B cell (primary cell): ENCODE results near the gene RASA4B. TPM values are rescaled to one million over a fixed set of nuclear protein-coding genes. Genes with fewer than 3 reads are reported as not detected.
A peak's percentile ranks its signal among the peaks of the same experiment; 100 is the strongest.

Experiments
- ATAC-seq: fragments of 200-7000 bp; cut with Tn5 transposase; one replicate; pipeline ENCODE4 v1.10.0; 2021; ENCODE audit warnings: low read depth, mild to moderate bottlenecking, moderate number of reproducible peaks, moderate library complexity
- CTCF ChIA-PET: fragments of 350-600 bp; sonication (Branson Sonifier 250); formaldehyde crosslinking; loops from one replicate; lab custom pipeline; 2021; ENCODE audit warnings: antibody characterized with exemption, inconsistent platforms; lab: Charles Lee
- POLR2A ChIA-PET: fragments of 350-600 bp; sonication (Branson Sonifier 250); formaldehyde crosslinking; loops from one replicate; lab custom pipeline; 2021; ENCODE audit warnings: antibody characterized with exemption; lab: Charles Lee
- DNase-seq: peaks from one replicate; pipeline ENCODE4 v3.0.0; 2013
- H2AFZ ChIP-seq: 2 replicates; pipeline ENCODE4 v1.6.1; 2012; ENCODE audit warnings: mild to moderate bottlenecking, low read depth, low read length; ENCODE audit not compliant: insufficient read depth, poor library complexity, severe bottlenecking
- H3K27ac ChIP-seq, 2 donors: 1 replicate in 1 of 2; 2 replicates in 1 of 2; pipeline ENCODE4 v1.5.1; 2012 to 2013; ENCODE audit warnings: low read length in 2 of 2, mild to moderate bottlenecking in 2 of 2, moderate library complexity in 1 of 2
- H3K27me3 ChIP-seq, 4 experiments: fragments of 200-600 bp in 1 of 4; sonication (generic) in 1 of 4; replicated peaks in 1 of 4; 1 replicate in 2 of 4; 2 replicates in 2 of 4; pipeline versions ENCODE4 v1.6.1 to v1.7.0; 2013 to 2016; ENCODE audit warnings: low read length in 3 of 4, mild to moderate bottlenecking in 2 of 4, mixed read lengths in 1 of 4, moderate library complexity in 1 of 4; ENCODE audit not compliant: insufficient read depth in 4 of 4, control insufficient read depth in 3 of 4; ENCODE audit errors: control extremely low read depth in 1 of 4
- H3K36me3 ChIP-seq, 2 experiments: replicated peaks in 1 of 2; 1 replicate in 1 of 2; 2 replicates in 1 of 2; pipeline versions ENCODE4 v1.6.1 to v1.7.1; 2013; ENCODE audit warnings: low read length in 1 of 2; ENCODE audit not compliant: insufficient read depth in 2 of 2, control insufficient read depth in 1 of 2; ENCODE audit errors: control extremely low read depth in 1 of 2, extremely low read depth in 1 of 2
- H3K4me1 ChIP-seq, 2 donors: fragments of 200-600 bp in 1 of 2; sonication (generic) in 1 of 2; 1 replicate in 1 of 2; 2 replicates in 1 of 2; pipeline versions ENCODE4 v1.5.1 to v1.6.1; 2013 to 2017; ENCODE audit warnings: low read length in 2 of 2; ENCODE audit not compliant: control insufficient read depth in 2 of 2, insufficient read depth in 2 of 2
- H3K4me2 ChIP-seq: replicated peaks from 2 replicates; pipeline ENCODE3; 2012; ENCODE audit warnings: mild to moderate bottlenecking, low read depth, low read length; ENCODE audit not compliant: poor library complexity, severe bottlenecking
- H3K4me3 ChIP-seq, 5 experiments: fragments of 200-600 bp in 1 of 5; sonication (generic) in 1 of 5; 1 replicate in 3 of 5; 2 replicates in 2 of 5; pipeline versions ENCODE4 v1.5.1 to v1.7.0; 2011 to 2016; ENCODE audit warnings: low read length in 4 of 5, mild to moderate bottlenecking in 4 of 5, low read depth in 2 of 5, control low read depth in 1 of 5, moderate library complexity in 1 of 5; ENCODE audit not compliant: insufficient read depth in 1 of 5; ENCODE audit errors: control extremely low read depth in 1 of 5, extremely low read depth in 1 of 5
- H3K79me2 ChIP-seq: fragments of 200-600 bp; sonication (generic); one replicate; pipeline ENCODE4 v1.6.0; 2016; ENCODE audit warnings: low read length; ENCODE audit not compliant: control insufficient read depth, insufficient read depth
- H3K9ac ChIP-seq: fragments of 200-600 bp; sonication (generic); 2 replicates; pipeline ENCODE4 v1.6.1; 2017; ENCODE audit warnings: mild to moderate bottlenecking, low read length, moderate library complexity
- H3K9me3 ChIP-seq, 3 donors: one replicate each; pipeline versions ENCODE4 v1.6.1 to v1.7.1; 2013; ENCODE audit warnings: low read length in 2 of 3; ENCODE audit not compliant: control insufficient read depth in 2 of 3, insufficient read depth in 1 of 3; ENCODE audit errors: control extremely low read depth in 1 of 3
- H4K20me1 ChIP-seq: 2 replicates; pipeline ENCODE4 v1.6.0; 2012; ENCODE audit warnings: mild to moderate bottlenecking, low read length; ENCODE audit not compliant: insufficient read depth, control insufficient read depth, poor library complexity, severe bottlenecking
- H3K27ac Mint-ChIP-seq: one replicate; pipeline ENCODE4 v1.8.0; 2021; ENCODE audit warnings: mixed read lengths
- H3K27me3 Mint-ChIP-seq: one replicate; pipeline ENCODE4 v1.8.0; 2021; ENCODE audit warnings: mixed read lengths
- H3K4me1 Mint-ChIP-seq: one replicate; pipeline ENCODE4 v1.8.0; 2021; ENCODE audit warnings: mixed read lengths
- H3K4me3 Mint-ChIP-seq: one replicate; pipeline ENCODE4 v1.8.0; 2021; ENCODE audit warnings: mixed read lengths
- H3K9me3 Mint-ChIP-seq: one replicate; pipeline ENCODE4 v1.8.0; 2022; ENCODE audit warnings: mixed read lengths; ENCODE audit not compliant: insufficient read depth
- EZH2 ChIP-seq: IDR thresholded peaks from 2 replicates; pipeline ENCODE4 v1.6.1; 2012; ENCODE audit warnings: borderline replicate concordance, low read depth, mild to moderate bottlenecking, moderate library complexity, low read length; ENCODE audit not compliant: insufficient read depth, poor library complexity, severe bottlenecking
- WGBS: methylation state at CpG from one replicate; pipeline ENCODE4 v1.1.5; 2013; ENCODE audit warnings: missing lambda C conversion rate; ENCODE audit not compliant: insufficient coverage; 5-methylcytosine and 5-hydroxymethylcytosine counted together
- intact Hi-C: fragments of 100-400 bp; cut with micrococcal nuclease; formaldehyde crosslinking; loops from one replicate; pipeline ENCODE4 v1.10.0; 2022
- polyA plus RNA-seq: library from polyadenylated mRNA; depleted of rRNA; stranded (reverse); fragments of >200 nt; gene quantifications from 2 replicates; pipeline ENCODE4 v1.2.3, GENCODE V29; 2012
- total RNA-seq, 2 donors: library from RNA; stranded (reverse); fragments of 120-200 nt in 1 of 2; gene quantifications; 1 replicate in 1 of 2; 2 replicates in 1 of 2; pipeline versions ENCODE4 v1.2.3 to v1.2.4, GENCODE V29; 2013 to 2022
- TF ChIP-seq, protein P1 (sequence below): fragments of 200-600 bp; IDR thresholded peaks from one replicate; pipeline ENCODE4 v1.8.0; 2022; ENCODE audit warnings: antibody characterized with exemption, mild to moderate bottlenecking

RASA4B gene
- total and polyA plus RNA-seq, 2 donors (not counting 1 experiment from before 2014, with no cell fraction given), result 15.6 to 26.4 TPM

DNA sequence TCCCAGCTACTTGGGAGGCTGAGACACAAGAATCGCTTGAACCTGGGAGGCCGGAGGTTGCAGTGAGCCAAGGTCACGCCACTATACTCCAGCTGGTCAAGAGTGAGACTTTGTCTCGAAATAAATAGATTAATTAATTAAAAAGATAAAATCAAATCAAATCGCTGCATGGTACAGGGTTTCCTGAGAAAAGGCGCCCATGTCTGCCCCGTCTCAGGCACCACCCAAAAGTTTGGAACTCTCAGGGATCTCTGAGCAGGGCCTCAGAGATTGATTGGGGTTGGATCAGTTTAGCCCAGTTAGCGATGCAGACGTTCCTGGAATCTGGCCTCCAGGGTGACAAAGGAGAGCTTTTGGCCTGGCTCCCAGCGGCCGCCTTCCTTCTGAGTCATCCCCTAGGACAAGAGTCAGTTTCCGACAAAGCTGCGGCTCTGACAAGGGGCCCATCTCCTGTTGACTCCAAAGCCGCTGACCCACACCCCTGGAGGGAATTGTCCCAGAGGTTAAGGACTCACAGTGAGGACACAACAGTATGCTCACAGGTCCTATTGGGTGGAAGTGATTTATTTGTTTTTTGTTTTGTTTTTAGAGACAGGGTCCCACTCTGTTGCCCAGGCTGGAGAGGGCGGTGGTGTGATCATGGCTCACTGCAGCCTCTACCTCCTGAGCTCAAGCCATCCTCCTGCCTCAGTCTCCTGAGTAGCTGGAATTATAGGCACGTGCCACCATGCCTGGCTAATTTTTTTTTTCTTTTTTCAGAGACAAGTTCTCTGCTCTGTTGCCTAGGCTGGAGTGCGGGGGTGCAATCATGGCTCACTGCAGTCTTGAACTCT lies 77.4 kb downstream of the RASA4B start:
- POLR2A ChIA-PET, result interaction anchor here (0.6 to 5.9 kb wide), 12 partner anchors 8 to 44 kb away, joined by 3 to 80 read pairs (median 15); partner anchors contain the start of gene PRKRIP1
- CTCF ChIA-PET, result interaction anchor here (1.1 to 46.3 kb wide), 5 partner anchors 7 to 29 kb away, joined by 5 to 1182 read pairs (median 18); partner anchors contain the start of gene ORAI2
- Mint-ChIP-seq H3K4me1 (peaks cover 54% of the 10 kb centered on the region), H3K27me3 (no peaks in the 10 kb centered on the region), H3K9me3 (no peaks in the 10 kb centered on the region), H3K4me3 (no peak overlapping the region), H3K27ac (no peak overlapping the region)
- H2AFZ ChIP-seq, result no peak overlapping the region
- peak overlapping the region; percentile 90 for H3K27ac ChIP-seq
- H3K4me2 ChIP-seq, result peak overlapping the region; percentile 53
- peaks cover 79% of the 10 kb centered on the region for H3K79me2 ChIP-seq
- ATAC-seq (no peak), DNase-seq (no peak)
- intact Hi-C loops, result loop anchor here (2.0 kb wide), 1 partner anchor 13 kb away; no protein-coding TSS in a partner anchor
- H3K9ac ChIP-seq, result no peak overlapping the region
- 91% methylated on average over 11 of the region's 17 CpGs for WGBS
- no peaks in the 10 kb centered on the region for H3K27me3 ChIP-seq
- peaks cover 2 to 54% of the 10 kb centered on the region in 2 experiments for H3K36me3 ChIP-seq
- no peak for TF ChIP-seq EZH2
- TF ChIP-seq, protein P1, sequence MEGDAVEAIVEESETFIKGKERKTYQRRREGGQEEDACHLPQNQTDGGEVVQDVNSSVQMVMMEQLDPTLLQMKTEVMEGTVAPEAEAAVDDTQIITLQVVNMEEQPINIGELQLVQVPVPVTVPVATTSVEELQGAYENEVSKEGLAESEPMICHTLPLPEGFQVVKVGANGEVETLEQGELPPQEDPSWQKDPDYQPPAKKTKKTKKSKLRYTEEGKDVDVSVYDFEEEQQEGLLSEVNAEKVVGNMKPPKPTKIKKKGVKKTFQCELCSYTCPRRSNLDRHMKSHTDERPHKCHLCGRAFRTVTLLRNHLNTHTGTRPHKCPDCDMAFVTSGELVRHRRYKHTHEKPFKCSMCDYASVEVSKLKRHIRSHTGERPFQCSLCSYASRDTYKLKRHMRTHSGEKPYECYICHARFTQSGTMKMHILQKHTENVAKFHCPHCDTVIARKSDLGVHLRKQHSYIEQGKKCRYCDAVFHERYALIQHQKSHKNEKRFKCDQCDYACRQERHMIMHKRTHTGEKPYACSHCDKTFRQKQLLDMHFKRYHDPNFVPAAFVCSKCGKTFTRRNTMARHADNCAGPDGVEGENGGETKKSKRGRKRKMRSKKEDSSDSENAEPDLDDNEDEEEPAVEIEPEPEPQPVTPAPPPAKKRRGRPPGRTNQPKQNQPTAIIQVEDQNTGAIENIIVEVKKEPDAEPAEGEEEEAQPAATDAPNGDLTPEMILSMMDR, result no peak
- peaks cover 52 to 76% of the 10 kb centered on the region in 2 donors for H3K4me1 ChIP-seq
- H3K9me3 ChIP-seq, result peaks cover 0 to 14% (median 0%) of the 10 kb centered on the region in 3 donors
- no peak overlapping the region for H3K4me3 ChIP-seq
- peaks cover 9% of the 10 kb centered on the region for H4K20me1 ChIP-seq
